ENCODE results near the gene OXSM.

The OXSM gene

DNA sequence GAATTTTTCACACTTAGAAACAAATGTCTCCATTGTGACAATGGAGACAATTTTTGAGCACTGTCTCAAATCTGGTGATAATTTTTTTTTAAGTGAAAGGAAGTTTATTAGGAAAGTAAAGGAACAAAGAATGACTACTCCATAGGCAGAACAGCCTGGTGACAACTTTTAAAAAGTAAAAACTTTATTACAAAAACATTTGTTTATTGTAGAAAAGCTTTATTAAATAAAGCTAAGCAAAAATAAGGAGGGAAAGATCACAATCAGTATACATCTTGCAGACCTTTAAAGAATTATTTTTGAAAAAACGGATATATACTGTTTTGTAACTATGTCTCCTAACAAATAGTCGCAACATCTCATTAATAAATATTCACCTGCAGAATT is 688 bp upstream of the OXSM start:
- TF ChIP-seq, protein P1, sequence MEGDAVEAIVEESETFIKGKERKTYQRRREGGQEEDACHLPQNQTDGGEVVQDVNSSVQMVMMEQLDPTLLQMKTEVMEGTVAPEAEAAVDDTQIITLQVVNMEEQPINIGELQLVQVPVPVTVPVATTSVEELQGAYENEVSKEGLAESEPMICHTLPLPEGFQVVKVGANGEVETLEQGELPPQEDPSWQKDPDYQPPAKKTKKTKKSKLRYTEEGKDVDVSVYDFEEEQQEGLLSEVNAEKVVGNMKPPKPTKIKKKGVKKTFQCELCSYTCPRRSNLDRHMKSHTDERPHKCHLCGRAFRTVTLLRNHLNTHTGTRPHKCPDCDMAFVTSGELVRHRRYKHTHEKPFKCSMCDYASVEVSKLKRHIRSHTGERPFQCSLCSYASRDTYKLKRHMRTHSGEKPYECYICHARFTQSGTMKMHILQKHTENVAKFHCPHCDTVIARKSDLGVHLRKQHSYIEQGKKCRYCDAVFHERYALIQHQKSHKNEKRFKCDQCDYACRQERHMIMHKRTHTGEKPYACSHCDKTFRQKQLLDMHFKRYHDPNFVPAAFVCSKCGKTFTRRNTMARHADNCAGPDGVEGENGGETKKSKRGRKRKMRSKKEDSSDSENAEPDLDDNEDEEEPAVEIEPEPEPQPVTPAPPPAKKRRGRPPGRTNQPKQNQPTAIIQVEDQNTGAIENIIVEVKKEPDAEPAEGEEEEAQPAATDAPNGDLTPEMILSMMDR (IDR thresholded peaks at IDR 0.05; ENCODE audit: low read depth, low read length) = no peak
- H3K36me3 ChIP-seq = no peaks in the 10 kb centered on the region
- H3K27me3 ChIP-seq = no peaks in the 10 kb centered on the region
- peak overlapping the region; percentile 67 for H3K4me3 ChIP-seq (ENCODE audit: low read depth, low read length)
- H3K4me1 ChIP-seq = no peaks in the 10 kb centered on the region
- no peaks in the 10 kb centered on the region for H3K9me3 ChIP-seq
- DNase-seq = no peak

DNA sequence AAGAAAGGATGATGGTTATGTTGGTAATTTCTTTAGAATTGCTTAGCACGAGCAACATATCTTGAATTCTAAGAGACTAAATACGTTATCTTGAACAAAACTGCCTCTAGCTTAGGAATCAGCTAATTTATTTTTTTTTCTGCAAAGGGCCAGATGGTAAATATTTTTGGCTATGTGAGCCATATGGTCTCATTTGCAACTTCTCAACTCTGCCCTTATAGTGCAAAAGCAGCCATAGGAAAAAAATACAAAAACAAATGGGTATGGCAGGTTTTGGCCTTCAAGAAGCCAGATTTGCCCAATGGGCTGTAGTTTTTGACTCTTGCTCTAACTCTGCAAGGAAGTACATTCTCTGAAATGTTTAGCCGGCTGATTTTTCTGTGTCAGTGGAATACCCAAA is 11.9 kb downstream of the OXSM start:
- TF ChIP-seq, protein P1 (IDR thresholded peaks at IDR 0.05; ENCODE audit: low read depth, low read length) = no peak
- Histone ChIP-seq H3K9me3 (no peaks in the 10 kb centered on the region), H3K4me1 (no peaks in the 10 kb centered on the region), H3K27me3 (no peaks in the 10 kb centered on the region), H3K4me3 (ENCODE audit: low read depth, low read length) (no peak overlapping the region), H3K36me3 (no peaks in the 10 kb centered on the region)
- DNase-seq = no peak

DNA sequence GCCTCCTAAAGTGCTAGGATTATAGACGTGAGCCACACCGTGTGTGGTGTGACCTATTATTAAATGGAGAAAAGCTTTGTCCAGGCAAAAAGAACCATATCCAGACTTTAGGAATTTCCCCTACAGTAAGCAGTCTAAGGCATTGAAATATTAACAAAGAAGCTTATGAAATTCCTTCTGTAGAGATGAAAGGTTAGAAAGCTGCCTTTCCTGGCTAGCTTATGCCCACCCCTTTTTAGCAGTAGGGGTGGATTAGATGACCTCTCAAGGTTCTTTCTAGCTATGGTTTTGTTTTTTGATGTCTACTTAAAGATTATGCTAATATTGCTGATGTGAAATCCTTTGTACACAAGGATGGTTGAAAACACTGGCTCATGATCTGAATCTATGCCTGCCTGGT is 13.9 kb downstream of the OXSM start:
- DNase-seq = no peak
- Histone ChIP-seq H3K36me3 (no peaks in the 10 kb centered on the region), H3K9me3 (no peaks in the 10 kb centered on the region), H3K4me1 (no peaks in the 10 kb centered on the region), H3K27me3 (no peaks in the 10 kb centered on the region), H3K4me3 (ENCODE audit: low read depth, low read length) (no peak overlapping the region)
- TF ChIP-seq, protein P1 (IDR thresholded peaks at IDR 0.05; ENCODE audit: low read depth, low read length) = no peak

DNA sequence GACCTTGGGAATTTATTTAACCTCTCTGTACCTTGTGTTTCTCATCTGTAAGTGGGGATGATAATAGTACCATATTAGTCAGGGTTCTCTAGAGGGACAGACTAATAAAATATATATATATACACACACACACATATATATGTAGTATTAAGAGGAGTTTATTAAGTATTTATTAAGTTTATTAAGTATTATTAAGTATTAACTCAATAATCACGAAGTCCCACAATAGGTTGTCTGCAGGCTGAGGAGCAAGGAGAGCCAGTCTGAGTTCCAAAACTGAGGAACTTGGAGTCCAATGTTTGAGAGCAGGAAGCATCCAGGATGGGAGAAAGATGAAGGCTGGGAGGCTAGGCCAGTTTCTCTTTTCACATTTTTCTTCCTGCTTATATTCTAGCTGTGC is 14.8 kb downstream of the OXSM start:
- Histone ChIP-seq H3K36me3 (no peaks in the 10 kb centered on the region), H3K4me3 (ENCODE audit: low read depth, low read length) (no peak overlapping the region), H3K27me3 (no peaks in the 10 kb centered on the region), H3K4me1 (no peaks in the 10 kb centered on the region), H3K9me3 (no peaks in the 10 kb centered on the region)
- TF ChIP-seq, protein P1 (IDR thresholded peaks at IDR 0.05; ENCODE audit: low read depth, low read length) = no peak
- no peak for DNase-seq

DNA sequence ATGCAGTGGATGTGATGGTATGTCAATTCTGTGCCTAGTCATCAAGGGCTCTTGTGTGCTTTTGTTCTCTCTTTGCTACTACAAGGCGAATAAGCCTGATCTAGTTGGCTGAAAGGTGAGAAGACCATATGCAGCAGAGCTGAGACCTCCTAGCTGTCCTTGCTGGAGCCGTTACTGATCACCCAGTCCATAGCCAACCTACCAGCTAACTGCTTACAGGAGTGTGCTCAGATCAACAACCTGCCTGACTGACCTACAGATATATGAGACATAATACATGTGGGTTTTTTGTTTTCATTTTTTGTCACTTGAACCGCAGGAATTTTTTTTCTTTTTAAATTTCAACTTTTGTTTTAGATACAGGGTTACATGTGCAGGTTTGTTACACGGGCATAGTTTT is 22.8 kb downstream of the OXSM start:
- Histone ChIP-seq H3K4me3 (ENCODE audit: low read depth, low read length) (no peak overlapping the region), H3K36me3 (no peaks in the 10 kb centered on the region), H3K9me3 (no peaks in the 10 kb centered on the region), H3K27me3 (no peaks in the 10 kb centered on the region), H3K4me1 (no peaks in the 10 kb centered on the region)
- DNase-seq = no peak
- TF ChIP-seq, protein P1 (IDR thresholded peaks at IDR 0.05; ENCODE audit: low read depth, low read length) = no peak

DNA sequence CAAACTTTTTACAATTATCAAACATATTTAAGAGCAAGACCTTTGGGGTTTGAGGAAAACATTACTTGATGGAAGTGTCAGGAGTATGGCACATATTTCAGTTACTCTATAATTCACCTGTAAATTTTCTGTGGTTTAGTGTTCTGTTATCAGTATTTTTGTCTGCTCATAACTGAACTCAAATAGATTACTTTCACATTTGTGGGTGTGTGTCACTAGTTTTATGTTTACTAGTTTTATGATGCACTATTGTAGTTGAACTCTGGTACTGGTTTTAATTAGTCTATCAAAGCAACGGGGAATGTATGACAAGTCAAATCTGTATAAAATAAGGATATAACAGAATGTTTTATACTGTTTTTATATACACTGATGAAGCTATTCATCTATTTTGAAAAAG is 27.2 kb downstream of the OXSM start:
- DNase-seq = no peak
- no peaks in the 10 kb centered on the region for H3K9me3 ChIP-seq
- no peaks in the 10 kb centered on the region for H3K36me3 ChIP-seq
- no peak overlapping the region for H3K4me3 ChIP-seq (ENCODE audit: low read depth, low read length)
- TF ChIP-seq, protein P1 (IDR thresholded peaks at IDR 0.05; ENCODE audit: low read depth, low read length) = no peak
- no peaks in the 10 kb centered on the region for H3K4me1 ChIP-seq
- no peaks in the 10 kb centered on the region for H3K27me3 ChIP-seq

Measured in BE2C (cell line).